NCI-H2196 (cell line): ENCODE data around the gene SLC16A6.
"Not testable (repeated sequence)": the region's sequence is repeated elsewhere in the genome, so short reads cannot be mapped to it uniquely, and the experiment has no call there.

ENCODE experiments used
- DNase-seq: peaks from one replicate; lab custom pipeline; 2025; ENCODE audit not compliant: unreplicated experiment; lab: John Stamatoyannopoulos, UW

The SLC16A6 gene

GRCh38 chr17:68291836-68292688 lies 1.1 kb upstream of the SLC16A6 start:
- peak; percentile 65 for DNase-seq

GRCh38 chr17:68290268-68290954 lies 516 bp downstream of the SLC16A6 start:
- no peak for DNase-seq

GRCh38 chr17:68289936-68290267 lies 1.0 kb downstream of the SLC16A6 start:
- no peak for DNase-seq

- no peak for DNase-seq
Measured at GRCh38 chr17:68289473-68289872, 1.5 kb downstream of the SLC16A6 start.

GRCh38 chr17:68288804-68289203 lies 2.1 kb downstream of the SLC16A6 start:
- no peak for DNase-seq

- no peak for DNase-seq
Measured at GRCh38 chr17:68288375-68288774, 2.6 kb downstream of the SLC16A6 start.

GRCh38 chr17:68281965-68282364 lies 9.0 kb downstream of the SLC16A6 start:
- not testable (repeated sequence) for DNase-seq

GRCh38 chr17:68277807-68278206 lies 13.1 kb downstream of the SLC16A6 start:
- DNase-seq: no peak

GRCh38 chr17:68276339-68276738 lies 14.6 kb downstream of the SLC16A6 start:
- DNase-seq: not testable (repeated sequence)

- DNase-seq: no peak
Measured at GRCh38 chr17:68273722-68274121, 17.2 kb downstream of the SLC16A6 start.

GRCh38 chr17:68265833-68266232 lies 25.1 kb downstream of the SLC16A6 start:
- not testable (repeated sequence) for DNase-seq

- DNase-seq: peak; percentile 65
Measured at GRCh38 chr17:68263101-68263681, 27.7 kb downstream of the SLC16A6 start.

GRCh38 chr17:68262467-68262866 lies 28.5 kb downstream of the SLC16A6 start:
- DNase-seq: not testable (repeated sequence)

- no peak for DNase-seq
Measured at GRCh38 chr17:68260051-68260762, 30.7 kb downstream of the SLC16A6 start.

GRCh38 chr17:68259648-68259951 lies 31.3 kb downstream of the SLC16A6 start:
- DNase-seq: not testable (repeated sequence)

GRCh38 chr17:68258890-68259647 lies 31.9 kb downstream of the SLC16A6 start:
- not testable (repeated sequence) for DNase-seq

GRCh38 chr17:68257934-68258333 lies 33.0 kb downstream of the SLC16A6 start:
- DNase-seq: no peak

GRCh38 chr17:68256701-68257100 lies 34.2 kb downstream of the SLC16A6 start:
- DNase-seq: not testable (repeated sequence)

GRCh38 chr17:68255731-68256538 lies 35.0 kb downstream of the SLC16A6 start:
- no peak for DNase-seq

- DNase-seq: no peak
Measured at GRCh38 chr17:68255151-68255550, 35.8 kb downstream of the SLC16A6 start.
